Measurements from ENCODE around the gene PSMG4. TPM values are rescaled to one million over a fixed set of nuclear protein-coding genes. Genes with fewer than 3 reads are reported as not detected.

The PSMG4 gene
- total and polyA plus RNA-seq, 10 of the 15 experiments (the other 5 are each of a cell fraction or from before 2014, with no cell fraction given): 7.1 to 62.6 (median 29.8) TPM

DNA sequence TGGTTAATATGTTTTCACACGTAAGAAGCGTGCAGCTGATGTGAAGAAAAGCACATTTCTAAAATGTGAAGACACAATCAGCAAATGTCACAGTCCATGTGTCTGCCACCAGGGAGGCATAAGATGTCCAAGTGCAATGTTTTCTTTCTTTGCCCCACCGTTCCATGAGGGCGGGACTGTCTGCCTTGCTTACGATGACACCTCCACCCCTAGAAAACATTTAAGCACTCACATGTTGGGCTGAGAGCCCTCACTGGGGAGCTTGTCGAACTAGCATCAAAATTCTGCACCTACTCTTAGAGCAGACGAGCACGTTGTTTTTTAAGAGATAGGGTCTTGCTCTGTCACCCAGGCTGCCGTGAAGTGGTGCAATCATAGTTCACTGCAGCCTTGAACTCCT, 57.6 kb downstream of the PSMG4 start:
- POLR2A ChIA-PET: no interaction called here
- WGBS (ENCODE audit: insufficient coverage, insufficient replicate concordance, low lambda C conversion rate, missing lambda C conversion rate): 45% methylated on average over 9 of the region's 9 CpGs
- intact Hi-C loops (cut with micrococcal nuclease; ENCODE audit: unreplicated experiment): no loop called here
- in situ Hi-C loops (cut with MboI): no loop called here
- CTCF ChIA-PET: interaction anchor here (2.0 kb wide), 1 partner anchor 65 kb away, joined by 4 read pairs; no protein-coding TSS in a partner anchor
- no peak overlapping the region for H3K4me2 ChIP-seq (ENCODE audit: control insufficient read depth, insufficient read depth)
- H3K9me3 ChIP-seq (replicated peaks; ENCODE audit: control insufficient read depth, insufficient read depth, low read length): no peaks in the 10 kb centered on the region
- no peaks in the 10 kb centered on the region for H3K36me3 ChIP-seq (ENCODE audit: control insufficient read depth in 2 of 2, insufficient read depth in 2 of 2, low read length in 1 of 2)
- H3K9ac ChIP-seq (ENCODE audit: control insufficient read depth, insufficient read depth, low read length): no peak overlapping the region
- DNase-seq (ENCODE audit: low read depth, low spot score) (no peak), FAIRE-seq (no peak), ATAC-seq (no peak)
- SMC1A ChIA-PET (ENCODE audit: uncharacterized antibody, unreplicated experiment): interaction anchor here (1.2 kb wide), 1 partner anchor 25 kb away, joined by 3 read pairs; no protein-coding TSS in a partner anchor
- RAD21 ChIA-PET (ENCODE audit: unreplicated experiment): interaction anchor here (0.6 kb wide), 1 partner anchor 396 kb away, joined by 3 read pairs; no protein-coding TSS in a partner anchor
- no TSS peak for BruUV-seq (replicated peaks)
- no peak overlapping the region for H3K4me3 ChIP-seq
- H4K20me1 ChIP-seq (ENCODE audit: control insufficient read depth, insufficient read depth): no peaks in the 10 kb centered on the region
- no peaks in the 10 kb centered on the region for H3K79me2 ChIP-seq (ENCODE audit: control insufficient read depth, insufficient read depth, low read length)
- no peak overlapping the region for H2AFZ ChIP-seq (ENCODE audit: control insufficient read depth, low read depth, low read length)
- H3K27me3 ChIP-seq (replicated peaks in 1 of 2; ENCODE audit: control insufficient read depth in 2 of 2, insufficient read depth in 2 of 2, low read length in 1 of 2): no peaks in the 10 kb centered on the region
- H3K4me1 ChIP-seq (ENCODE audit: control insufficient read depth, insufficient read depth, low read length): peaks cover 9% of the 10 kb centered on the region
- TF ChIP-seq ZBED1 (IDR thresholded peaks at IDR 0.05; ENCODE audit: borderline replicate concordance) (no peak), PAX8 (IDR thresholded peaks at IDR 0.05) (no peak)
- TF ChIP-seq, protein P1, sequence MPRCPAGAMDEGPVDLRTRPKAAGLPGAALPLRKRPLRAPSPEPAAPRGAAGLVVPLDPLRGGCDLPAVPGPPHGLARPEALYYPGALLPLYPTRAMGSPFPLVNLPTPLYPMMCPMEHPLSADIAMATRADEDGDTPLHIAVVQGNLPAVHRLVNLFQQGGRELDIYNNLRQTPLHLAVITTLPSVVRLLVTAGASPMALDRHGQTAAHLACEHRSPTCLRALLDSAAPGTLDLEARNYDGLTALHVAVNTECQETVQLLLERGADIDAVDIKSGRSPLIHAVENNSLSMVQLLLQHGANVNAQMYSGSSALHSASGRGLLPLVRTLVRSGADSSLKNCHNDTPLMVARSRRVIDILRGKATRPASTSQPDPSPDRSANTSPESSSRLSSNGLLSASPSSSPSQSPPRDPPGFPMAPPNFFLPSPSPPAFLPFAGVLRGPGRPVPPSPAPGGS (IDR thresholded peaks at IDR 0.05; ENCODE audit: borderline replicate concordance, insufficient read depth, low read depth, low read length, poor library complexity, severe bottlenecking): no peak
- H3K27ac ChIP-seq (ENCODE audit: control insufficient read depth, insufficient read depth): no peak overlapping the region

DNA sequence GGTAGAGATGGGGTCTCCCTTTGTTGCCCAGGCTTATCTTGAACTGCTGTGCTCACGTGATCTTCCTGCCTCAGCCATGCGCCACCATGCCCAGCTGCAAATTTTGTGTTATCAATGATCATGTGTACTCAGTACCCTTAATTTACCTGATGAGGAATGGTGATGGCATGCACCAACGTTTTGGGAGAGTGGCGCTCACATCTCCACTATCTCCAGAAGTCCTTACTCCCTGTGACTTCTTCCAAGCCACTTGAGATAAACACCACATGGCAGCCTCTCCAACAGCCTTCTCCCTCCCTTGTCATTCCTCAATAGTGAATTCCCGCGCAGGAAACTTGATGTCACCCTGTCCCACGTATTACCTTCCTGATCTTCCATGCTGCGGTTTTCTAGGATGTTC, 58.1 kb downstream of the PSMG4 start:
- Histone ChIP-seq H3K4me2 (ENCODE audit: control insufficient read depth, insufficient read depth) (no peak overlapping the region), H3K36me3 (ENCODE audit: control insufficient read depth in 2 of 2, insufficient read depth in 2 of 2, low read length in 1 of 2) (no peaks in the 10 kb centered on the region), H4K20me1 (ENCODE audit: control insufficient read depth, insufficient read depth) (no peaks in the 10 kb centered on the region), H3K4me1 (ENCODE audit: control insufficient read depth, insufficient read depth, low read length) (peaks cover 9% of the 10 kb centered on the region), H3K79me2 (ENCODE audit: control insufficient read depth, insufficient read depth, low read length) (no peaks in the 10 kb centered on the region), H2AFZ (ENCODE audit: control insufficient read depth, low read depth, low read length) (no peak overlapping the region), H3K27ac (ENCODE audit: control insufficient read depth, insufficient read depth) (no peak overlapping the region), H3K4me3 (no peak overlapping the region), H3K9me3 (replicated peaks; ENCODE audit: control insufficient read depth, insufficient read depth, low read length) (no peaks in the 10 kb centered on the region), H3K9ac (ENCODE audit: control insufficient read depth, insufficient read depth, low read length) (no peak overlapping the region), H3K27me3 (replicated peaks in 1 of 2; ENCODE audit: control insufficient read depth in 2 of 2, insufficient read depth in 2 of 2, low read length in 1 of 2) (no peaks in the 10 kb centered on the region)
- no peak for DNase-seq (ENCODE audit: low read depth, low spot score)
- in situ Hi-C loops (cut with MboI): no loop called here
- intact Hi-C loops (cut with micrococcal nuclease; ENCODE audit: unreplicated experiment): no loop called here
- POLR2A ChIA-PET: interaction anchor here (1.0 kb wide), 1 partner anchor 18 kb away, joined by 3 read pairs; no protein-coding TSS in a partner anchor
- RAD21 ChIA-PET (ENCODE audit: unreplicated experiment): interaction anchor here (0.6 kb wide), 1 partner anchor 395 kb away, joined by 3 read pairs; no protein-coding TSS in a partner anchor
- WGBS (ENCODE audit: insufficient coverage, insufficient replicate concordance, low lambda C conversion rate, missing lambda C conversion rate): 54% methylated on average over 8 of the region's 8 CpGs
- no peak for FAIRE-seq
- no peak for ATAC-seq
- SMC1A ChIA-PET (ENCODE audit: uncharacterized antibody, unreplicated experiment): interaction anchor here (1.2 kb wide), 1 partner anchor 25 kb away, joined by 3 read pairs; no protein-coding TSS in a partner anchor
- CTCF ChIA-PET: interaction anchor here (2.0 kb wide), 1 partner anchor 65 kb away, joined by 4 read pairs; no protein-coding TSS in a partner anchor
- BruUV-seq (replicated peaks): no TSS peak
- TF ChIP-seq POLR2AphosphoS2 (IDR thresholded peaks at IDR 0.05; ENCODE audit: low read depth, low read length): no peak
- no peak for TF ChIP-seq MYC (IDR thresholded peaks at IDR 0.05; ENCODE audit: insufficient read depth, insufficient read length, insufficient replicate concordance, low read length, severe bottlenecking)
- TF ChIP-seq CREB1 (IDR thresholded peaks at IDR 0.05; ENCODE audit: low read depth): no peak
- TF ChIP-seq BMI1 (IDR thresholded peaks at IDR 0.05; ENCODE audit: borderline replicate concordance): no peak

Measured in GM12878 (cell line).